GM12874 (cell line): ENCODE measurements around the gene SYNJ2.

ENCODE experiments used
- TF ChIP-seq, protein P1 (sequence below): IDR thresholded peaks from 2 replicates; pipeline ENCODE4 v1.5.1; 2011; ENCODE audit warnings: low read depth, mild to moderate bottlenecking, control low read depth, low read length, moderate library complexity; ENCODE audit not compliant: insufficient read depth

Gene SYNJ2

DNA sequence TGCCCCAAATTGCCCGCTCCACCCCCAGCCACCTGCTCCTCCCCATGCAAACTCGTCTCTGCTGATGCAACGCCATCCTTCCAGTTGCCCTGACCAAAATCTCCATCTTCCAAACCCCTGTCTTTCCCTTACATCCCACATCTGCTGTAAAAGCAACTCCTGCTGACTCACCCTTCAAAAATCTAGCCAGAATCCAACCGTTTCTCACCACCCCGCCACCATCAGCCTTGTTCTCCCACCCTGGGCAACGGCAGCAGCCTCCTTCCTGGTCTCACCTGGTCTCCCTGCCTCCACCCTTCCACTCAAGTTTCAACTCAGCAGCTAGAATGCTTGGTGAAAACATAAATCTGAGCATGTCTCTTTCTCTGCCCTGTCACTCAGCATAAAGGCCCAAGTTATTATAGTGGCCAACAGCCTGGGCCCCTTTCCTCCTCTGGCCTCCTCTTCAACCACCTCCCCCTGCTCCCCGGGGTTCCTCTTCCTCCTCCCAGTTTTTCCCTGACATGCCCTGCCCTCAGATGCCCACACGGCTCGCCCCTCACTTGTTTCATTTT is 7.2 kb upstream of the SYNJ2 start:
- TF ChIP-seq, protein P1, sequence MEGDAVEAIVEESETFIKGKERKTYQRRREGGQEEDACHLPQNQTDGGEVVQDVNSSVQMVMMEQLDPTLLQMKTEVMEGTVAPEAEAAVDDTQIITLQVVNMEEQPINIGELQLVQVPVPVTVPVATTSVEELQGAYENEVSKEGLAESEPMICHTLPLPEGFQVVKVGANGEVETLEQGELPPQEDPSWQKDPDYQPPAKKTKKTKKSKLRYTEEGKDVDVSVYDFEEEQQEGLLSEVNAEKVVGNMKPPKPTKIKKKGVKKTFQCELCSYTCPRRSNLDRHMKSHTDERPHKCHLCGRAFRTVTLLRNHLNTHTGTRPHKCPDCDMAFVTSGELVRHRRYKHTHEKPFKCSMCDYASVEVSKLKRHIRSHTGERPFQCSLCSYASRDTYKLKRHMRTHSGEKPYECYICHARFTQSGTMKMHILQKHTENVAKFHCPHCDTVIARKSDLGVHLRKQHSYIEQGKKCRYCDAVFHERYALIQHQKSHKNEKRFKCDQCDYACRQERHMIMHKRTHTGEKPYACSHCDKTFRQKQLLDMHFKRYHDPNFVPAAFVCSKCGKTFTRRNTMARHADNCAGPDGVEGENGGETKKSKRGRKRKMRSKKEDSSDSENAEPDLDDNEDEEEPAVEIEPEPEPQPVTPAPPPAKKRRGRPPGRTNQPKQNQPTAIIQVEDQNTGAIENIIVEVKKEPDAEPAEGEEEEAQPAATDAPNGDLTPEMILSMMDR: no peak

DNA sequence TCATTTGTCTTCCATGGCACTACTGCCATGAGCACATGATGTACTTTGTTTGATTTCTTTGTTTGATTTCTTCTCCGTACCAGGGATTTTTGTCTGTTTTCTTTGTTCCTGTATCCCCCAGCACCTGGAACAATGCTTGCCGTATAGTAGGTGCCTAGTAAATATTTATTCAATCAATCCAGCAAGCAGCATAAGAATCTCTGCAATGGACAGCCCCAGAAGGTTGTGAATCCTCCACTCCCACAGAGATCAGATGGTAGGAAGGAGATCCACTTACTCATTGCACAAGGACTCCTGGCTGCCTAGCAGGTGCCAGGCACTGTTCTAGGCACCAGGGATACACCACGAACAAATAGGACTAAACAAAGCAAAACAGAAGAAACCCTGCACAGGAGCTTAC is 6.7 kb upstream of the SYNJ2 start:
- TF ChIP-seq, protein P1: no peak

DNA sequence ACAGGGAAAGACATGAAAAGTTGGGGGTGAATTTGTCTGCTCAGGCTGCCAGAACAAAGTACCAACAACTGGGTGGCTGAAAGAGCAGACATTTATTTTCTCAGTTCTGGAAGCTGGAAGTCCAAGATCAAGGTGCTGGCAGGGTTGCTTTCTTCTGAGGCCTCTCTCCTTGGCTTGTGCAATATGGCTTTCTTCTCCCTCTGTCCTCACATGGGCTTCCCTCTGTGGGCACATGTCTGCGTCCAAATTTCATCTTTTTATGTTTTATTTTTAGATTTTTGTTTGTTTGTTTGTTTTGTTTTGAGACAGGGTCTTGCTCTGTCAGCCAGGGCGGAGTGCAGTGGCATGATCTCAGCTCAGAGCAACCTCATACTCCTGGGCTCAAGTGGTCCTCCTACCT is 6.2 kb upstream of the SYNJ2 start:
- TF ChIP-seq, protein P1: no peak

DNA sequence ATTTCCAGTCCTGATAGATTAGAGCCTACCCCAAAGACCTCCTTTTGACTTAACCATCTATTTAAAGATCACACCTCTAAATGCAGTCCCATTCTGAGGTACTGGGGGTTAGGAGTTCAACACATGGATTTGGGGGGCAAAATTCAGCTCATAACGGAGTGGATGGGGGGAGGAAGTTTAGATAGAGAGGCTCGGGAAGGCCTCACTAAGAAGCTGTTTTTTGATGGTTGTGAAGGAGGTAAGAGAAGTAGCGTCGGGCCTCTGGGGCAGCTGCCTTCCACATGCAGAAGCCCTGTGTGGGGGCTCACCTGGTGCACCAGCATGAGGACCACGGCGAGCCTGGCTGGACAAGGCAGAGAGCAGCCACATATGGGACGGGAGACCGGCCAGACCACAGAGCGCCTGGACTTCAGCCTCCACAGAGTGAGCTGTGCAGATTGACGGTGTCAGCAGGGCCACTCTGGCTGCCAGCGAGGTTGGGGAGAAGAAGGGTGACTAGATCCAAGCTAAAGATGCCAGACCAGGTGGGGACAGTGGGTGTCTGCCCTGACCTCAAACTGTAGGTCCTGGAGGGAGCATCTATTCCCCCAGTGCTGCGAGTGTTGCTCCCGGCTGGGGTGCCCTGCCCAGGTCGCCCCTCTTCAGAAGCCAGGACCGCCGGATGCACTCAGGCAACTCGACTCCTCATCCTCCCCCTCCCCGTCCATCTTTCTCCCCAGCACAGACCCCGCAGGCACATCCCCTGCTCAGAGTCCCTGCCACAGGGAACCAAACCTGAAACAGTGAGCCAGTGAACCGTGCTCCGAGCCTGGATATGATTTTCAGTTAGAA is 5.1 kb upstream of the SYNJ2 start:
- TF ChIP-seq, protein P1: no peak

DNA sequence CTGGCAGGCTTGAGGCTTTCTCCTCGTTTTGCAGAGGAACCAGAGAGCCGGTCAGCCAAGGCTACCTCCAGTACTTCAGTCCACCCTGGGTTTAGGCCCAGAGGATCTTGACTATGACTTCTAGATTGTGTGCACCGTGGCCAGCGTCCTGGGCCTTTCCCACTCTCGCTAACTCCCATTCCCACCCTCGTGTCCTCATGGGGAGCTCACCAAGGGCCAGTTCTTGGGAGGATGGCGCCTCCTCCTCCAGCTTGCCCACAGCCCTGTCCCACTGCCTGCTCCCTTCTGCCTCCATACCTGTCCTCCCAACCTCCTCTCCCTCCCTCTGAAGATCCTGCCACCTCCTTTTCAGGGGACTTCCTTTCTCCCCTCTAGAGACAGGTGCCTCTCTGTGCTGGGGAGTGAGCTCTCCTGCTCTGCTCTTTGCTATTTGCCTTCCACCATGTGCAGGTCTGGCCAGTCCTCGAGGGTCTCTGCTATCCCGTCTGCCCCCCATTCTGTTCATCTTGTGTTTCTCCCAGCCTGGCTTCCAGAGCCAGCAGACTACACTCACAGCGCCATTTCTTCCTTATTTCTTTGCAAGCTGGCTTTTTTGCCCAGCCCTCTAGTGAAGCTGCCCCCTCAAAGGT is 4.4 kb upstream of the SYNJ2 start:
- TF ChIP-seq, protein P1: no peak

DNA sequence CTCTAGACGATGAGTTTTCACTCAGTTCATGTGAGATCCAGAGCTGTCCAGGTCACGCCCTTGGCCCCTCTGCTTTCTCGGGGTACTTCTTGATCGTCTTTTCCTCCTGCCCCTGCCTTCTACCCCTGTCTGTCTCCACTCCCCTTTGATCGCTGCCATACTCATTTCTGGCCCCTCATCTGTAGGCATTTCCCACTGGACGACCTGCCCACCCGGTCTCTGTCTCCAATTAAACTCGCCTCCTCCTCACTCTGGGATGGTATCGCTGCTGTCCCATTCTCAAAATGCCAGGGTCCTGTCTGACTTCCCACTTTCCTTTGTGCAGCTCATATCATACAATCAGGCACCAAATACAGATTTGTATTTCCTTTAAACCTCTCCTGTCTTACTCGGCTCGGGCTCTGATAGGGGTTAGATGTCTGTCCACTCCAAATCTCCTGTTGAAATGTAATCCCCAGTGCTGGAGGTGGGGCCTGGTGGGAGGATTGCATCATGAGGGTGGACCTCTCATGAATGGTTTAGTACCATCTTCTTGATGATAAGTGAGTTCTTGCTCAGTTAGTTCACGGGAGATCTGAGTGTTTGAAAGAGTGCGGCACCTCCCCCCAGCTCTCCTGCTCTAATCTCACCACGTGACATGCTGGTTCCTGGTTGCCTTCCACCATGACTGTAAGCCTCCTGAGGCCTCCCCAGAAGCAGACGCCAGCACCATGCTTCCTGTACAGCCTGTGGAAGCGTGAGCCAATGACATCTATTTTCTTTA is 3.5 kb upstream of the SYNJ2 start:
- TF ChIP-seq, protein P1: no peak
